A549 (cell line): ENCODE results near the gene PACS1. TPM values are rescaled to one million over a fixed set of nuclear protein-coding genes. Genes with fewer than 3 reads are reported as not detected.
A peak's percentile ranks its signal among the peaks of the same experiment; 100 is the strongest.

Experiments
- ATAC-seq, 2 experiments: fragments of 200-7000 bp in 1 of 2; fragments of >200 bp in 1 of 2; cut with Nextera tagmentation in 1 of 2; cut with Tn5 transposase in 1 of 2; 3 replicates each; pipeline versions ENCODE4 v1.8.0 to v1.9.1; 2018 to 2020; ENCODE audit warnings: mild to moderate bottlenecking in 1 of 2, moderate library complexity in 1 of 2
- CTCF ChIA-PET: fragments of 300-600 bp; sonication (Branson Sonifier 250); formaldehyde crosslinking; extraction: SDS; loops from one replicate; lab custom pipeline; 2021; ENCODE audit warnings: antibody characterized with exemption, inconsistent platforms; lab: Yijun Ruan, JAX
- POLR2A ChIA-PET: fragments of 350-600 bp; formaldehyde crosslinking; extraction: SDS; loops from one replicate; lab custom pipeline; 2021; ENCODE audit warnings: antibody characterized with exemption, inconsistent platforms; lab: Yijun Ruan, JAX
- DNase-seq, 2 experiments: peaks; one replicate each; pipeline versions ENCODE4 v3.0.0 to v3.0.0-alpha.2; 2011 to 2016; ENCODE audit warnings: low read depth in 1 of 2, low spot score in 1 of 2
- FAIRE-seq: peaks from 2 replicates; lab custom pipeline; 2011; peaks lifted over from hg19 to GRCh38; lab: Jason Lieb, UNC
- H3K27ac ChIP-seq, 2 experiments: fragments of >200 bp; sonication (Bioruptor Twin); formaldehyde crosslinking; 3 replicates each; pipeline ENCODE4 v1.5.1; 2016 to 2017
- H3K4me1 ChIP-seq: fragments of >200 bp; sonication (Bioruptor Twin); formaldehyde crosslinking; 3 replicates; pipeline ENCODE4 v1.6.1; 2016
- H3K4me2 ChIP-seq: fragments of >200 bp; sonication (Bioruptor Twin); formaldehyde crosslinking; 3 replicates; pipeline ENCODE4 v1.6.1; 2016
- H3K4me3 ChIP-seq: fragments of >200 bp; sonication (Bioruptor Twin); formaldehyde crosslinking; 3 replicates; pipeline ENCODE4 v1.5.1; 2016
- H3K9me3 ChIP-seq: fragments of >200 bp; sonication (Bioruptor Twin); formaldehyde crosslinking; 3 replicates; pipeline ENCODE4 v1.6.1; 2016
- CBX8 ChIP-seq: fragments of 200-600 bp; sonication (generic); IDR thresholded peaks from 2 replicates; pipeline ENCODE4 v1.6.1; 2016
- CEBPB ChIP-seq, 2 experiments: fragments of >200 bp in 1 of 2; sonication (Bioruptor Twin) in 1 of 2; formaldehyde crosslinking in 1 of 2; IDR thresholded peaks; 2 replicates each; pipeline ENCODE4 v1.6.1; 2012 to 2016
- EHF ChIP-seq: fragments of 250-450 bp; sonication (Bioruptor Pico); IDR thresholded peaks from 2 replicates; pipeline ENCODE4 v1.5.0; 2020; ENCODE audit warnings: mild to moderate bottlenecking
- EHMT2 ChIP-seq: fragments of 200-600 bp; sonication (generic); IDR thresholded peaks from 2 replicates; pipeline ENCODE4 v1.6.1; 2016; ENCODE audit warnings: antibody characterized with exemption, low read depth, mild to moderate bottlenecking, moderate library complexity
- FOSL2 ChIP-seq, 2 experiments: fragments of 450-650 bp in 1 of 2; fragments of >200 bp in 1 of 2; sonication (Bioruptor Twin) in 1 of 2; formaldehyde crosslinking; IDR thresholded peaks; 2 replicates each; pipeline versions ENCODE4 v1.5.0 to v1.6.1; 2016 to 2020; ENCODE audit warnings: mild to moderate bottlenecking in 1 of 2, moderate library complexity in 1 of 2
- FOXS1 ChIP-seq: fragments of 250-450 bp; sonication (Bioruptor Pico); IDR thresholded peaks from 2 replicates; pipeline ENCODE4 v1.5.0; 2020; ENCODE audit warnings: mild to moderate bottlenecking, moderate library complexity
- GATA3 ChIP-seq: IDR thresholded peaks from 2 replicates; pipeline ENCODE4 v1.6.1; 2012; ENCODE audit warnings: borderline replicate concordance
- HDAC2 ChIP-seq: fragments of 200-600 bp; sonication (generic); IDR thresholded peaks from 2 replicates; pipeline ENCODE4 v1.6.1; 2016
- HES2 ChIP-seq: fragments of >200 bp; sonication (Bioruptor Twin); formaldehyde crosslinking; IDR thresholded peaks from 2 replicates; pipeline ENCODE4 v1.6.1; 2016
- HEYL ChIP-seq: fragments of 250-450 bp; sonication (Bioruptor Pico); IDR thresholded peaks from 2 replicates; pipeline ENCODE4 v1.8.0; 2021; ENCODE audit warnings: mild to moderate bottlenecking, moderate library complexity
- JUN ChIP-seq, 2 experiments: fragments of >200 bp; sonication (Bioruptor Twin); formaldehyde crosslinking; IDR thresholded peaks; 2 replicates in 1 of 2; 3 replicates in 1 of 2; pipeline ENCODE4 v1.6.1; 2016 to 2017
- MAX ChIP-seq: IDR thresholded peaks from 2 replicates; pipeline ENCODE4 v1.6.1; 2012
- PBX3 ChIP-seq: IDR thresholded peaks from 2 replicates; pipeline ENCODE4 v1.6.1; 2012
- RCOR1 ChIP-seq: fragments of 150-350 bp; IDR thresholded peaks from 2 replicates; pipeline ENCODE4 v1.6.1; 2014; ENCODE audit warnings: antibody characterized with exemption, low read length, low read depth
- RFX5 ChIP-seq: fragments of 450-650 bp; IDR thresholded peaks from 2 replicates; pipeline ENCODE4 v1.7.1; 2014; ENCODE audit warnings: antibody characterized with exemption, mild to moderate bottlenecking, moderate library complexity
- RNF2 ChIP-seq: fragments of 200-600 bp; sonication (generic); IDR thresholded peaks from 2 replicates; pipeline ENCODE4 v1.6.1; 2016; ENCODE audit warnings: low read depth, mild to moderate bottlenecking, antibody characterized with exemption, moderate library complexity, borderline replicate concordance
- TFCP2L1 ChIP-seq: fragments of 250-450 bp; sonication (Bioruptor Pico); IDR thresholded peaks from 2 replicates; pipeline ENCODE4 v1.5.0; 2021; ENCODE audit warnings: mild to moderate bottlenecking
- TP53 ChIP-seq: fragments of 250-450 bp; sonication (Bioruptor Pico); IDR thresholded peaks from 2 replicates; pipeline ENCODE4 v1.5.0; 2021; ENCODE audit warnings: mild to moderate bottlenecking, moderate library complexity
- ZFP36 ChIP-seq: fragments of 450-650 bp; IDR thresholded peaks from 2 replicates; pipeline ENCODE4 v1.6.1; 2014; ENCODE audit warnings: borderline replicate concordance; ENCODE audit not compliant: partially characterized antibody
- WGBS: methylation state at CpG from one replicate; pipeline ENCODE4 v1.1.6; 2017; ENCODE audit errors: missing lambda C conversion rate; 5-methylcytosine and 5-hydroxymethylcytosine counted together
- polyA plus RNA-seq, 4 experiments: library from polyadenylated mRNA; depleted of rRNA in 3 of 4; stranded (reverse); fragments of >200 nt; fragmentation: RNase III in 1 of 4; extraction: RNeasy Plus Mini Kit Qiagen cat#74134 plus additional on column Dnase treatment in 1 of 4; gene quantifications; 2 replicates in 3 of 4; 3 replicates in 1 of 4; pipeline ENCODE4 v1.2.3, GENCODE V29; 2011 to 2017
- TF ChIP-seq, protein P1 (sequence below): fragments of 250-450 bp; sonication (Bioruptor Pico); IDR thresholded peaks from 2 replicates; pipeline ENCODE4 v1.5.0; 2021; ENCODE audit warnings: mild to moderate bottlenecking, moderate library complexity, borderline replicate concordance
- TF ChIP-seq, protein P2 (sequence below): IDR thresholded peaks from 2 replicates; pipeline ENCODE4 v1.6.1; 2012; ENCODE audit warnings: low read depth, borderline replicate concordance
- TF ChIP-seq, protein P3 (sequence below): fragments of >200 bp; sonication (Bioruptor Twin); formaldehyde crosslinking; IDR thresholded peaks from 3 replicates; pipeline ENCODE4 v1.6.1; 2016

Gene PACS1
- polyA plus RNA-seq, 2 of the 4 experiments (the other 2 are of a cell fraction) = 48.2 to 59.1 TPM

GRCh38 chr11:66071381-66071801 lies 1.3 kb downstream of the PACS1 start (continued):
- TF ChIP-seq, protein P1, sequence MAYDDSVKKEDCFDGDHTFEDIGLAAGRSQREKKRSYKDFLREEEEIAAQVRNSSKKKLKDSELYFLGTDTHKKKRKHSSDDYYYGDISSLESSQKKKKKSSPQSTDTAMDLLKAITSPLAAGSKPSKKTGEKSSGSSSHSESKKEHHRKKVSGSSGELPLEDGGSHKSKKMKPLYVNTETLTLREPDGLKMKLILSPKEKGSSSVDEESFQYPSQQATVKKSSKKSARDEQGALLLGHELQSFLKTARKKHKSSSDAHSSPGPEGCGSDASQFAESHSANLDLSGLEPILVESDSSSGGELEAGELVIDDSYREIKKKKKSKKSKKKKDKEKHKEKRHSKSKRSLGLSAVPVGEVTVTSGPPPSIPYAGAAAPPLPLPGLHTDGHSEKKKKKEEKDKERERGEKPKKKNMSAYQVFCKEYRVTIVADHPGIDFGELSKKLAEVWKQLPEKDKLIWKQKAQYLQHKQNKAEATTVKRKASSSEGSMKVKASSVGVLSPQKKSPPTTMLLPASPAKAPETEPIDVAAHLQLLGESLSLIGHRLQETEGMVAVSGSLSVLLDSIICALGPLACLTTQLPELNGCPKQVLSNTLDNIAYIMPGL (CRISPR knock-in tag) = no peak
- no peak for TF ChIP-seq MAX

DNA sequence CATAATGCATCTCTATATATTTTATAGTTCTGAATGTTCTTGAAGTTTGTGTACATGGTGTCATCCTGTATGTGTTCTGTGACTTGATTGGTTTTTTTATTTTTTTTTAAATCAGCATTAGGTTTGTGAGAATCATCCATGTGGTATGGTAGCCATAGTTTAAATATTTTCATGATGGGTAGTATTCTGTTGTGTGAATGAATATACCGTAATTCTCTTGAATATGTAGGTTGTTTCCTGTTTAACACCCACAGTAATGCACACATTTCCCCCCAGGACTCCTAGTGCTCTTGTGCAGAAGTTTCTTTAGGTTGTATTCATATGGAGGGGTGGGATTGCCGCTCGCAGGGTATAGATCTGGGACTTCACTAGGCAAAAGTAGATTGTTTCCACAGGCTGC lies 2.0 kb downstream of the PACS1 start:
- H3K27ac ChIP-seq = peak overlapping the region; percentile 33 to 95; a peak in 3 of 6 replicates
- FAIRE-seq = no peak
- H3K4me3 ChIP-seq = peak overlapping the region; percentile 87
- DNase-seq = no peak
- ChIA-PET POLR2A (no interaction called here), CTCF (interaction anchor here (0.9 to 10.5 kb wide), 6 partner anchors 8 to 63 kb away, joined by 3 to 233 read pairs (median 43); partner anchors contain the start of genes GAL3ST3 and SF3B2)
- TF ChIP-seq RFX5 (no peak), FOXS1 (CRISPR knock-in tag) (no peak), EHF (CRISPR knock-in tag) (no peak), HES2 (no peak), FOSL2 (IDR thresholded peaks at IDR 0.05) (no peak), FOSL2 (CRISPR knock-in tag; IDR thresholded peaks at IDR 0.05) (no peak), PBX3 (no peak), ZFP36 (no peak)
- TF ChIP-seq, protein P2, sequence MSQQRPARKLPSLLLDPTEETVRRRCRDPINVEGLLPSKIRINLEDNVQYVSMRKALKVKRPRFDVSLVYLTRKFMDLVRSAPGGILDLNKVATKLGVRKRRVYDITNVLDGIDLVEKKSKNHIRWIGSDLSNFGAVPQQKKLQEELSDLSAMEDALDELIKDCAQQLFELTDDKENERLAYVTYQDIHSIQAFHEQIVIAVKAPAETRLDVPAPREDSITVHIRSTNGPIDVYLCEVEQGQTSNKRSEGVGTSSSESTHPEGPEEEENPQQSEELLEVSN = no peak
- H3K9me3 ChIP-seq = no peaks in the 10 kb centered on the region
- peak overlapping the region; percentile 95 for H3K4me2 ChIP-seq
- peaks cover 39% of the 10 kb centered on the region for H3K4me1 ChIP-seq
- 88% methylated on average over 3 of the region's 3 CpGs for WGBS
- no peak for ATAC-seq

DNA sequence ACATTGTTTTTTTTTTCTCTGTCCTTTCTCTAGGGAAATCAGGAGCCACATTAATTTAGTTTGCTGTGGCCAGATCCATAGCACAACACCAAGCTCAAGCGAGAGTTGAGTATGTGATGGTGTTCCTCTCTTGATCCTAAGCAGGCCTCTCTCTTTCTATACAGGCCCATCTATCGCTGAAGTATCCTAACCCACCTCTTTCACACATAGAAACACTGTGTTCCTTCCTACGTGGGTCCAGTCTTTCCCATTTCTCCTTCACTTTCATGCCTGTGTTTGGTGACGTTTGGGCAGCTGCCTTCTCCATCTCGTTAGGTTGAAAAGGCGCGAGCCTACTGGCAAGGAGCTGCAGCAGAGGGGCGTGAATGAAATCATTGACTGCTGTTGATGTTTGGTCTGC lies 2.4 kb downstream of the PACS1 start:
- Histone ChIP-seq H3K4me2 (peak overlapping the region; percentile 95), H3K27ac (peak overlapping the region; percentile 3 to 33; a peak in 2 of 6 replicates), H3K4me1 (peaks cover 43% of the 10 kb centered on the region), H3K9me3 (no peaks in the 10 kb centered on the region), H3K4me3 (0 out of 3 replicates have a peak overlapping the region, but pooled peaks have one; percentile 87)
- ChIA-PET POLR2A (no interaction called here), CTCF (interaction anchor here (0.9 to 10.5 kb wide), 3 partner anchors 18 to 62 kb away, joined by 3 to 233 read pairs (median 112); partner anchors contain the start of genes GAL3ST3 and SF3B2)
- FAIRE-seq = no peak
- no peak for DNase-seq
- ATAC-seq = no peak
- TF ChIP-seq, protein P2 = no peak
- TF ChIP-seq RFX5 = no peak
- TF ChIP-seq CBX8 = no peak
- no peak for TF ChIP-seq TFCP2L1 (CRISPR knock-in tag)
- TF ChIP-seq RCOR1 = no peak
- TF ChIP-seq RNF2 = no peak
- TF ChIP-seq JUN (IDR thresholded peaks at IDR 0.05) = no peak
- TF ChIP-seq HEYL (CRISPR knock-in tag) = no peak
- no peak for TF ChIP-seq GATA3
- no peak for TF ChIP-seq CEBPB (IDR thresholded peaks at IDR 0.05)
- no peak for TF ChIP-seq TP53 (CRISPR knock-in tag)
- no peak for TF ChIP-seq HDAC2
- no peak for TF ChIP-seq EHMT2
- TF ChIP-seq, protein P3, sequence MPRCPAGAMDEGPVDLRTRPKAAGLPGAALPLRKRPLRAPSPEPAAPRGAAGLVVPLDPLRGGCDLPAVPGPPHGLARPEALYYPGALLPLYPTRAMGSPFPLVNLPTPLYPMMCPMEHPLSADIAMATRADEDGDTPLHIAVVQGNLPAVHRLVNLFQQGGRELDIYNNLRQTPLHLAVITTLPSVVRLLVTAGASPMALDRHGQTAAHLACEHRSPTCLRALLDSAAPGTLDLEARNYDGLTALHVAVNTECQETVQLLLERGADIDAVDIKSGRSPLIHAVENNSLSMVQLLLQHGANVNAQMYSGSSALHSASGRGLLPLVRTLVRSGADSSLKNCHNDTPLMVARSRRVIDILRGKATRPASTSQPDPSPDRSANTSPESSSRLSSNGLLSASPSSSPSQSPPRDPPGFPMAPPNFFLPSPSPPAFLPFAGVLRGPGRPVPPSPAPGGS = no peak
- WGBS = 93% methylated on average over 8 of the region's 8 CpGs
